SKM-1 (cell line): ENCODE results near the gene FBXW8.

ENCODE experiments used
- DNase-seq: peaks from one replicate; lab custom pipeline; 2025; ENCODE audit not compliant: unreplicated experiment; lab: John Stamatoyannopoulos, UW

FBXW8 gene

GRCh38 chr12:116990329-116990728 is 79.6 kb downstream of the FBXW8 start:
- DNase-seq, result no peak

GRCh38 chr12:116990971-116991966 is 80.5 kb downstream of the FBXW8 start:
- no peak for DNase-seq

- DNase-seq, result no peak
These were observed 85.3 kb downstream of the FBXW8 start for GRCh38 chr12:116996093-116996492.

- no peak for DNase-seq
These were observed 85.9 kb downstream of the FBXW8 start for GRCh38 chr12:116996621-116997020.

GRCh38 chr12:116999066-116999465 is 88.3 kb downstream of the FBXW8 start:
- DNase-seq, result no peak

- DNase-seq, result no peak
These were observed 89.6 kb downstream of the FBXW8 start for GRCh38 chr12:117000316-117000715.

GRCh38 chr12:117002051-117002817 is 91.5 kb downstream of the FBXW8 start:
- no peak for DNase-seq

GRCh38 chr12:117003883-117004404 is 93.2 kb downstream of the FBXW8 start:
- no peak for DNase-seq

GRCh38 chr12:117005417-117006046 is 94.8 kb downstream of the FBXW8 start:
- DNase-seq, result no peak

DNA sequence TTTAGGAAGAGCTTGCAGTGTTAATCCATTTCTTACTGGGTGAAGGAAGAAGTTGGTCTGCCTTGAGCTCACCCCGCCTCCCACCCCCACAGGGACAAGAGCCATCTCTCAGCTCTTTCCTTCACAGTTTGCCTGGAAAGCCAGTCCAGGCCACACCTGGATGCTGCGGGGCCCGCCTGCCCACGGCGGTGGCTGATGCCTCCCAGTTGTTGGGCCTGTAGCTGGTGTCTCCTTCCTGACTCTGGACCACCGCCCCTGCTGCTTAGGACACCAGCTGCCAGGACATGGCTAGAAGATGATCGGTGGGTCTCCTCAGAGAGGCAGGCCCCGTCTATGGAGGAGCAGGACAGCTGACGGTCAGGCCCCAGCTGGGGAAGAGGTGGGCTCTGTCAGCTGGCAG is 95.6 kb downstream of the FBXW8 start:
- no peak for DNase-seq

- DNase-seq, result no peak
These were observed 96.8 kb downstream of the FBXW8 start for GRCh38 chr12:117007577-117007976.

DNA sequence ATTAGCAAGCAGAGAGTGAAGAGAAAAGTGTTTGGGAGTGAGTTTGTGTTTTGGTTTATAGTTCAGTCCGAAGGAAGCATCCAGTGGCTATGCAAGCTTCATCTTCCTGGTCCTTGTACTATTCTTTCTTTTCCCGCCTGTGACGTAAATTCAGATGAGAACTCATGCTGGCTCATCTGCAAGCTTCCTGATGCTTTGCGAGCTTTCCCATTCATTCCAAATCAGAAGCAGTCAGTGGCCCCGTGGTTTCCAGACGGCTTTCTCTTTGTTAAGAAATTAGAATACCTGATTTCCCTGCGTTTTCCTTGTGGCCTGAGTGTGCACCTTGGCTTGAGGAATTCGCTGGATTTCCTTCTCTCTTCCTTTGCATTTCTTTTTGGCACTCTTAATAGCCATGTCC is 99.0 kb downstream of the FBXW8 start:
- DNase-seq, result no peak

- DNase-seq, result no peak
These were observed 100.1 kb downstream of the FBXW8 start for GRCh38 chr12:117010693-117011451.

DNA sequence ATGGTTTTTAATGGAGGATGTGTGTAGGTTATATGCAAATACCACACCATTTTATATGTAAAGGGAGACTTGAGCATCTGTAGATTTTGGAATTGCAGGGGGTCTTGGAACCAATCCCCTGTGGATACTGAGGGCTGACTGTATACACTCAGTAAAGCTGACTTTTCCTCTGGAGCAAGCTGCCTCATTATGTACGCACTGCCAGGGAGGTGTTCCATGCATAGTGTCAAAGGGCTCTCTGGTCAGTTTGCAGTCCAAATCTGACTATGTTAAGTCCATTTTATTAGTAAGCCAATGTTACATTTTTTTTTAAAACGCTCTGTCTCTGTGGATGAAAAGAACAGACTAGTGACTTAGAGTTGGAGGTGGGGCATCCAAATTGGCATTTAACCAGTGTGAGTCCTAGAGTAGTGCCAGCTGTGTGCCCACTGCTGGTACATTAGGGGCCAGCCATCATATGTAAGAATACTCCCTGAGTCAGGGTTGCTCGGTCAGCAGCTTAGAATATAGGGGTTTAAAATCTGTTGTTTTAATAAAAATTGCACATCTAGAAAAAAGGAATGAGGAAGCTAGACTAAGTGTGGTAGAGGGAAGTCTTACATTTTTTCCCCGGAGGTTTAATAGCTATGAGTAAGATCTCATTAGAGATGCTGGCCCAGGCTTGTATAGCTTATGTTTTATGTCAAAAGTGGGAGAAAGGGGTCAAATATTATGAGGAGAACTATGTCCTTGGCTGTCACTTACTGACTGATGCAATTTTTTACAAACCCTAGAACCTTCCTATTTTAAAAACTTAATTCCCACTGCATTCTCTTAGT is 101.4 kb downstream of the FBXW8 start:
- DNase-seq, result no peak

GRCh38 chr12:117013726-117014125 is 103.0 kb downstream of the FBXW8 start:
- DNase-seq, result no peak

GRCh38 chr12:117014342-117014887 is 103.7 kb downstream of the FBXW8 start:
- no peak for DNase-seq

DNA sequence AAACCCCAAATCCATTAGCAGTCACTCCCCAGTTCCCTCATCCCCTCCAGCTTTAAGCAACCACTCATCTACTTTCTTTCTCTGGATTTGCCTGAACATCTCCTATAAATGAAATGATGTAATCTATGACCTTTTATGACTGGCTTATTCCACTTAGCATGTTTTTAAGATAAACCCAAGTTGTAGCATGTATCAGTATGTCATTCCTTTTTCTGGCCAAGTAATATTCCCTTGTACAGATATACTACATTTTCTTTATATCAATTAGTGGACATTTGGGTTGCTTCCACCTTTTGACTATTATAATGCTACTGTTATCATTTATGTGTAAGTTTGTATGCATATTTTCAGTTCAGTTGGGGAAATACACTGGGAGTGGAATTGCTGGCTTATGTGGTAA is 105.1 kb downstream of the FBXW8 start:
- no peak for DNase-seq

DNA sequence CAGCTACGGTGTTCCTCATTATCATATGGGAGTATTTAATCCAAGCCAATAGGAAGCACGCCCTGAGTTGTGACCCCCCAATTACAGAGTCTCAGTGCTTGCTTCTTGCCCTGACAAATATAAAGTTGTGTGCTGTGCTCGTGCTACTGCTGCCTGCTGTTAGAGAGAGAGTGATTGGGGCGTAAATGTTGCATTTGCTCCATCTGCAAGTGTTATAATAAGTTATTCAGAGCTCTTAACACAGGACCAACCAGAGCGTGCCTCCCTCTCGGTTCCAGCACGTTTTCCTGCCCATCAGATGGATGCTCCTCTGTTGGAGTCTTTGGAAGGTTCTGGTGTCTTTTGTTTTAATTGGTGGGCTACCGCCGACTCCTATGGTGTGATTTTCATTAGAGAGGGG is 107.1 kb downstream of the FBXW8 start:
- DNase-seq, result no peak

GRCh38 chr12:117018276-117018675 is 107.5 kb downstream of the FBXW8 start:
- DNase-seq, result no peak
